DOHH2 (cell line): ENCODE data around the gene CARMIL3.

Experiments
- H3F3A ChIP-seq: fragments of 200-600 bp; sonication (generic), shearing (Covaris generic); 2 replicates; pipeline ENCODE4 v1.6.0; 2016; ENCODE audit warnings: antibody characterized with exemption, mild to moderate bottlenecking; ENCODE audit not compliant: control insufficient read depth, insufficient read depth
- H3K27ac ChIP-seq: fragments of 200-600 bp; sonication (generic); 2 replicates; pipeline ENCODE4 v1.5.1; 2014; ENCODE audit warnings: low read depth, mild to moderate bottlenecking, low read length, moderate library complexity
- H3K27me3 ChIP-seq: fragments of 200-600 bp; sonication (generic); 2 replicates; pipeline ENCODE4 v1.6.1; 2014; ENCODE audit warnings: mild to moderate bottlenecking, low read length, mixed read lengths; ENCODE audit not compliant: control insufficient read depth
- H3K36me3 ChIP-seq: fragments of 200-600 bp; sonication (generic); 2 replicates; pipeline ENCODE4 v1.6.1; 2014; ENCODE audit warnings: mild to moderate bottlenecking, low read length, moderate library complexity, mixed read lengths; ENCODE audit not compliant: control insufficient read depth
- H3K4me1 ChIP-seq: fragments of 200-600 bp; sonication (generic); 2 replicates; pipeline ENCODE4 v1.6.1; 2014; ENCODE audit warnings: mild to moderate bottlenecking, low read length, mixed read lengths; ENCODE audit not compliant: control insufficient read depth
- H3K4me2 ChIP-seq: fragments of 200-600 bp; sonication (generic); 2 replicates; pipeline ENCODE4 v1.6.0; 2014; ENCODE audit warnings: mild to moderate bottlenecking, low read length, moderate library complexity
- H3K4me3 ChIP-seq: fragments of 200-600 bp; sonication (generic); 2 replicates; pipeline ENCODE4 v1.5.1; 2014; ENCODE audit warnings: mild to moderate bottlenecking, low read length, mixed read lengths
- H3K79me2 ChIP-seq: fragments of 200-600 bp; sonication (generic); 2 replicates; pipeline ENCODE4 v1.6.1; 2014; ENCODE audit warnings: mild to moderate bottlenecking, low read length, mixed read lengths; ENCODE audit not compliant: control insufficient read depth
- H3K9me2 ChIP-seq: fragments of 200-600 bp; sonication (generic); replicated peaks from 2 replicates; pipeline ENCODE4 v1.6.1; 2014; ENCODE audit warnings: mild to moderate bottlenecking, low read length, mixed read lengths; ENCODE audit not compliant: control insufficient read depth
- H3K9me3 ChIP-seq: fragments of 200-600 bp; sonication (generic); 2 replicates; pipeline ENCODE4 v1.6.1; 2014; ENCODE audit warnings: antibody characterized with exemption, low read length, mixed read lengths; ENCODE audit not compliant: control insufficient read depth, insufficient read depth
- H4K20me1 ChIP-seq: fragments of 200-600 bp; sonication (generic); 2 replicates; pipeline ENCODE4 v1.6.0; 2014; ENCODE audit warnings: low read depth, mild to moderate bottlenecking, antibody characterized with exemption, low read length, moderate library complexity; ENCODE audit not compliant: control insufficient read depth, insufficient read depth
- EZH2phosphoT487 ChIP-seq: fragments of 200-600 bp; sonication (generic); IDR thresholded peaks from 2 replicates; pipeline ENCODE4 v1.6.1; 2017; ENCODE audit warnings: borderline replicate concordance, mild to moderate bottlenecking, antibody characterized with exemption, low read length, moderate library complexity, mixed read lengths
- TF ChIP-seq, protein P1 (sequence below): fragments of 200-600 bp; sonication (generic); IDR thresholded peaks from one replicate; pipeline ENCODE4 v1.5.1; 2014; ENCODE audit warnings: antibody characterized with exemption, mild to moderate bottlenecking, low read depth, low read length; ENCODE audit not compliant: poor library complexity, severe bottlenecking

The CARMIL3 gene

GRCh38 chr14:24108336-24108874 is 56.6 kb downstream of the CARMIL3 start:
- Histone ChIP-seq H3K4me2 (peak overlapping the region; percentile 58), H3F3A (peaks cover 14% of the 10 kb centered on the region), H3K36me3 (peaks cover 4% of the 10 kb centered on the region), H4K20me1 (no peaks in the 10 kb centered on the region), H3K79me2 (peaks cover 3% of the 10 kb centered on the region), H3K4me3 (no peak overlapping the region), H3K9me2 (no peaks in the 10 kb centered on the region), H3K4me1 (peaks cover 15% of the 10 kb centered on the region), H3K27ac (no peak overlapping the region), H3K9me3 (no peaks in the 10 kb centered on the region), H3K27me3 (no peaks in the 10 kb centered on the region)
- TF ChIP-seq, protein P1, sequence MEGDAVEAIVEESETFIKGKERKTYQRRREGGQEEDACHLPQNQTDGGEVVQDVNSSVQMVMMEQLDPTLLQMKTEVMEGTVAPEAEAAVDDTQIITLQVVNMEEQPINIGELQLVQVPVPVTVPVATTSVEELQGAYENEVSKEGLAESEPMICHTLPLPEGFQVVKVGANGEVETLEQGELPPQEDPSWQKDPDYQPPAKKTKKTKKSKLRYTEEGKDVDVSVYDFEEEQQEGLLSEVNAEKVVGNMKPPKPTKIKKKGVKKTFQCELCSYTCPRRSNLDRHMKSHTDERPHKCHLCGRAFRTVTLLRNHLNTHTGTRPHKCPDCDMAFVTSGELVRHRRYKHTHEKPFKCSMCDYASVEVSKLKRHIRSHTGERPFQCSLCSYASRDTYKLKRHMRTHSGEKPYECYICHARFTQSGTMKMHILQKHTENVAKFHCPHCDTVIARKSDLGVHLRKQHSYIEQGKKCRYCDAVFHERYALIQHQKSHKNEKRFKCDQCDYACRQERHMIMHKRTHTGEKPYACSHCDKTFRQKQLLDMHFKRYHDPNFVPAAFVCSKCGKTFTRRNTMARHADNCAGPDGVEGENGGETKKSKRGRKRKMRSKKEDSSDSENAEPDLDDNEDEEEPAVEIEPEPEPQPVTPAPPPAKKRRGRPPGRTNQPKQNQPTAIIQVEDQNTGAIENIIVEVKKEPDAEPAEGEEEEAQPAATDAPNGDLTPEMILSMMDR = no peak
- TF ChIP-seq EZH2phosphoT487 = no peak

GRCh38 chr14:24110060-24110459 is 58.3 kb downstream of the CARMIL3 start:
- H3K9me3 ChIP-seq = no peaks in the 10 kb centered on the region
- H4K20me1 ChIP-seq = no peaks in the 10 kb centered on the region
- peaks cover 17% of the 10 kb centered on the region for H3F3A ChIP-seq
- H3K4me2 ChIP-seq = no peak overlapping the region
- H3K4me3 ChIP-seq = no peak overlapping the region
- peaks cover 5% of the 10 kb centered on the region; the same call in 1 of the 2 replicates for H3K36me3 ChIP-seq
- peaks cover 15% of the 10 kb centered on the region for H3K4me1 ChIP-seq
- H3K79me2 ChIP-seq = peaks cover 7% of the 10 kb centered on the region
- H3K27me3 ChIP-seq = no peaks in the 10 kb centered on the region
- no peak overlapping the region for H3K27ac ChIP-seq
- TF ChIP-seq, protein P1 = no peak
- no peak for TF ChIP-seq EZH2phosphoT487
- no peaks in the 10 kb centered on the region for H3K9me2 ChIP-seq

DNA sequence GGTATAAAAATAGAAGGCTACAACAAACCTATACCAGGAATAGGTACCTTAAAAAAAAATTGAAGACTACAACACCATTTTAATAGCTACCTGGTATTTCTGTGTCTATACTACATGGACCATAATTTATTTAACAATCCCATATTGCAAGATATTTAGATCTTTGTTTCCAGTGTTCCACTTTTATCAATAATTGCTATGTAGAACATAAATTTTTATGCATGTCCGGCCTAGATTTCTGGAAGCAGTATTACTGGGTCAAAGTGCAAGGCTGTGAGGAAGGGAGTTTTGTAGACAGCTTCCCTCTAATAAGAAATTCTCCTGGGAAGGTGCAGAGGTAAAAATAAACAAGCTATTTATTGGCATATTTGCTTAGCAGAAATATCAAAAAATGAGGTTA is 58.7 kb downstream of the CARMIL3 start:
- TF ChIP-seq, protein P1 = no peak
- TF ChIP-seq EZH2phosphoT487 = no peak
- H3K4me1 ChIP-seq = peaks cover 17% of the 10 kb centered on the region

More for the DNA sequence above, 58.7 kb downstream of the CARMIL3 start:
- no peaks in the 10 kb centered on the region for H3K27me3 ChIP-seq
- peaks cover 6% of the 10 kb centered on the region; the same call in 1 of the 2 replicates for H3K36me3 ChIP-seq
- peaks cover 17% of the 10 kb centered on the region for H3F3A ChIP-seq
- no peaks in the 10 kb centered on the region for H3K9me3 ChIP-seq
- no peak overlapping the region for H3K4me3 ChIP-seq
- no peak overlapping the region for H3K4me2 ChIP-seq
- H3K79me2 ChIP-seq = peaks cover 11% of the 10 kb centered on the region
- H3K9me2 ChIP-seq = no peaks in the 10 kb centered on the region
- no peak overlapping the region for H3K27ac ChIP-seq
- peaks cover under 1% of the 10 kb centered on the region; the same call in 1 of the 2 replicates for H4K20me1 ChIP-seq
